PC-9 (cell line): ENCODE data around the gene SMOC2.

Experiments used
- EZH2 ChIP-seq: fragments of 200-600 bp; sonication (generic); IDR thresholded peaks from 2 replicates; pipeline ENCODE4 v1.8.0; 2017; ENCODE audit warnings: antibody characterized with exemption, low read depth
- TF ChIP-seq, protein P1 (sequence below): fragments of 200-600 bp; sonication (generic); conservative IDR thresholded peaks from 2 replicates; pipeline ENCODE4 v1.6.1; 2017; ENCODE audit warnings: mixed run types, antibody characterized with exemption, mild to moderate bottlenecking, moderate library complexity

DNA sequence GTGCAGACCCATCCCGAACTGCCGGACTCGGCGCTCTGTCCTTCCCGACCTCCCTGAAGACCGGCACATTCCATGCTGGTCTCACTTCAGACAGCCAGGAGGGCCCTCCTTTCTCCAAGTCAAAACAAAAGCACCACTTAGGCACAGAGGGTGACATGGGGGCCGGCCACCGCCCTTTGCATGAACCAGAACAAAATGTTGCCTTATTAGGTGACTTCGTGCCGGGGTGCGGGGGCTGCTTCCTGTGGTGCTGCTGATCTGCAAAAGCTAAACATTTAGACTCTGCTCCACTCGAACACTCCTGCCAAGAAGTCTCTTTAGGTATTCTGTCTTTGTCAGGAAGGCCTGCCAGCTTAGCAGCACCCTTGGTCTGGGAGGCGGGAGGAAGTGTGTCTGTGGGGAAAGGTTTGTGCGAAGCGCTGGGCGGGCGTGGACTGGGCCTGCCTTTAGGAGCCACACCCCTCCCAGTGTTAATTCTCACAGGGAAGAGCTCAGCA is 133.8 kb downstream of the SMOC2 start:
- TF ChIP-seq, protein P1, sequence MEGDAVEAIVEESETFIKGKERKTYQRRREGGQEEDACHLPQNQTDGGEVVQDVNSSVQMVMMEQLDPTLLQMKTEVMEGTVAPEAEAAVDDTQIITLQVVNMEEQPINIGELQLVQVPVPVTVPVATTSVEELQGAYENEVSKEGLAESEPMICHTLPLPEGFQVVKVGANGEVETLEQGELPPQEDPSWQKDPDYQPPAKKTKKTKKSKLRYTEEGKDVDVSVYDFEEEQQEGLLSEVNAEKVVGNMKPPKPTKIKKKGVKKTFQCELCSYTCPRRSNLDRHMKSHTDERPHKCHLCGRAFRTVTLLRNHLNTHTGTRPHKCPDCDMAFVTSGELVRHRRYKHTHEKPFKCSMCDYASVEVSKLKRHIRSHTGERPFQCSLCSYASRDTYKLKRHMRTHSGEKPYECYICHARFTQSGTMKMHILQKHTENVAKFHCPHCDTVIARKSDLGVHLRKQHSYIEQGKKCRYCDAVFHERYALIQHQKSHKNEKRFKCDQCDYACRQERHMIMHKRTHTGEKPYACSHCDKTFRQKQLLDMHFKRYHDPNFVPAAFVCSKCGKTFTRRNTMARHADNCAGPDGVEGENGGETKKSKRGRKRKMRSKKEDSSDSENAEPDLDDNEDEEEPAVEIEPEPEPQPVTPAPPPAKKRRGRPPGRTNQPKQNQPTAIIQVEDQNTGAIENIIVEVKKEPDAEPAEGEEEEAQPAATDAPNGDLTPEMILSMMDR = no peak
- TF ChIP-seq EZH2 = no peak
